DMS114 treated with DMSO at 0.1 percent for 48 hours (cell line): Measurements from ENCODE around the gene ZMIZ1.

Source experiments
- DNase-seq: peaks from one replicate; lab custom pipeline; 2025; ENCODE audit not compliant: unreplicated experiment; lab: John Stamatoyannopoulos, UW

ZMIZ1 gene

GRCh38 chr10:79299397-79300241 is 230.9 kb downstream of the ZMIZ1 start:
- DNase-seq = no peak

DNA sequence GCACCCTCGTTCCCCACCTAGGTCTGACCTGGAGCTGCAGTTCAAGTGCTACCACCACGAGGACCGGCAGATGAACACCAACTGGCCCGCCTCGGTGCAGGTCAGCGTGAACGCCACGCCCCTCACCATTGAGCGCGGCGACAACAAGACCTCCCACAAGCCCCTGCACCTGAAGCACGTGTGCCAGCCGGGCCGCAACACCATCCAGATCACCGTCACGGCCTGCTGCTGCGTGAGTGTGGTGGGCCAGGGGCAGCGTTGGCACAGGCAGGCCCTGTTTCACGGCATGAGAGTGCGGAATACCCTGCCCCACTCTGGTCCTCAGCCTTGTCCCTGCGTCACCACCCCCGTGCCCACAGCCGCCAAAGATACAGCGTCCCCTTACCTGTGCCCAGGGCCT is 231.9 kb downstream of the ZMIZ1 start:
- no peak for DNase-seq

GRCh38 chr10:79301754-79302530 is 233.2 kb downstream of the ZMIZ1 start:
- no peak for DNase-seq

DNA sequence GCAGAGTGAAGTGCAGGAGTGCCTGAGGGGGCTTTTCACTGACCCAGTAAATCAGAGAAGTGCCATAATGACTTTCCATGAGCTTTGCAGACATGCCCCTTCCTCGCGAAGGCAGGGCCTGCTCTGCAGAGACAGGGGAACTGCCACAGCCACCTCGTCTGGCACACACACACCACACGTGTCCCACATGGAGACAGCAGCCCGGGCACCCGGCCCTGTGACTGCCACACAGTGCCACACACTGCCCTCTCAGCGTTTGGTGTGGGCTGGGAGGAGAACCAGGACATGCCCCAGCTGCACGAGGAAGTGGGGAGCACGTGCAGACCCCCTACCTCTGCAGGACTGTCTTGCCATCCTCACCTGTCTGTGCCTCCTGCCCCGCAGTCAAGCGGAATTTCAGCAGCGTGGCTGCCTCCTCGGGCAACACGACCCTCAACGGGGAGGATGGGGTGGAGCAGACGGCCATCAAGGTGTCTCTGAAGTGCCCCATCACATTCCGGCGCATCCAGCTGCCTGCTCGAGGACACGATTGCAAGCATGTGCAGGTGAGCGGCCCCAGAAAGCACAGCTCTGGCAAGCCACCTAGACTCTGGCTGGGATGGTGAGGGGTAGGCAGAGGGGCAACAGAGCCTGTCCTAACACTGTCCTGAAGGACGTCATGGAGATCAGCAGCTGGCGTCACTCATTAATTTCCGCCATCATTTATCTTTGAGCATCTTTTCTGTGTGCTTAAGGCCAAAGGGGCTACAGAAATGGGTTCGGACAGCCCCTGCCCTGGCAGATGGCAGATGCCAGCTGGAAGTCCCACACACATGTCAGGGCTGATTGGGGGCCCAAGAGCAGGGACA is 235.1 kb downstream of the ZMIZ1 start:
- no peak for DNase-seq

GRCh38 chr10:79304479-79305087 is 235.8 kb downstream of the ZMIZ1 start:
- DNase-seq = no peak

DNA sequence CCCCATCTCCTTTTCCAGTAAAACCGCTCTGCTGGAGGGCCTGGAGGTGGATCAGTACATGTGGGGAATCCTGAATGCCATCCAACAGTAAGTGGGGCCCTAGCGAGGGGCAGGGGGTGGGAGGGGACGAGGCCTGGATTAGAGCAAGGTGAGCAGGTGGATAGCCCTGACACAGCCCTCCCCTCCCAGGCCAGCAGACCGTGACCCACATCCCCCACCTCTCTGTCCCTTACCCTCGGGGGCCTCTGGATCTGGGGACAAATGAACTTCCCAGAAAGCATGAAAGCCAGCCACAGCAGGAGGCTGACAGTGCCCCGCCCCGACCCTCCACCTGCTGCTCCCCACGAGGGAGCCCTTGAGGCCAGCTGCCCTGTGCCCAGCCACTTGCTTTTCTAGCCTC is 236.7 kb downstream of the ZMIZ1 start:
- DNase-seq = no peak

DNA sequence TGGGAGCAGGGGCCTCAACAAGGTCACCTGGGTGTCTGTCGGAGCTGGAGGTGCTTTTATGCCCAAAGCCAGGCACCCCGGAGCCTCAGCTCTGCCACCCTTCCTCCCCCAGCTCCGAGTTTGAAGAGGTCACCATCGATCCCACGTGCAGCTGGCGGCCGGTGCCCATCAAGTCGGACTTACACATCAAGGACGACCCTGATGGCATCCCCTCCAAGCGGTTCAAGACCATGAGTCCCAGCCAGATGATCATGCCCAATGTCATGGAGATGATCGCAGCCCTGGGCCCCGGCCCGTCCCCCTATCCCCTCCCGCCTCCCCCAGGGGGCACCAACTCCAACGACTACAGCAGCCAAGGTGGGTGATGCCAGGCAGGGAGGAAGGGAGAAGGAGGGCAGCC is 237.2 kb downstream of the ZMIZ1 start:
- DNase-seq = no peak

DNA sequence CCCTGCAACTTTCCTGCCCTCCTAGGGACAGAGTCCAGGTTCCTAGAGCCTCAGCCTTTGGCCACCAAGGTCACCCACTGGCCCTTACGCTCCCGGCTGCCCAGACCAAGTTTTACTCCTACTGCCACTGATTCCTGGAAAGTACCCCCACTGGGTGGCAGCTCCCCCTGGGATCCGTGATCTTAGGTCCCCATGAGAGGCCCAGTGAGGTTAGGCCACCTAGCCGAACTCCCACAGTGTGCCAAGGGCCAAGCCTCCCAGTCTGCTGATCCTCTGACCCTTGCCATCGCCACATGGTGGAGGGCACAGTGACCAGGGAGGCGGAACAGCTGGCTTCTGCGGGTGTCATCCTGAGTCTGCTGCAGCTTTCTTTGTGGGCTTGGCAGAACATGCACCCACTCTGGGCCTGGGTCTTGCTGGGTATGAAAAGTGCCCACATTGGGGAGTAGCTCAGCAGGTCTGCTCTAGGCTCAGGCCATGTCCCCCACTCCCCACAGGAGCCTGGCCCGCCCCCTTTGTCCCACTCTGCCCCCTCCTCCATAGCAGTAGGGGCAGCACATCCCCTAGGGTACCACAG is 238.0 kb downstream of the ZMIZ1 start:
- no peak for DNase-seq

DNA sequence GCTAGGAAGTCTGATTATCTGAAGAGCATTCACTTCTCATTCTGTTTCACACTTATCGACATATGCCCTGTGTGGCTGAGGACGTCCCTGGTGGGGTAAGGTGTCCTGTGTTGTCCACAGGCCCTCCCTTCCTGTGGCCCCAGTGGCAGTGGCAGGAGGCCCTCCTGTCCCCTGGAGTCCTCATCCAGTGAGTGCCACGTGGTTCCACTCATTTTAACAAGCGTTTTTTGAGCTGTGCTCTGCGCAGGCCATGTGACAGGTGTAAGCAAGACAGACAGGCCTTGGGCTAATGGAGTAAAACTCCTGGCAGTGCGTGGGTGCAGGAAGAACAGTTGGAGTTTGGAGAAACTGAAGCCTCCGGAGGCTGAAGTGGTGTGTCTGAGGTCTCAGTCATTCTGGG is 239.2 kb downstream of the ZMIZ1 start:
- DNase-seq = no peak

GRCh38 chr10:79308969-79309665 is 240.4 kb downstream of the ZMIZ1 start:
- DNase-seq = no peak

DNA sequence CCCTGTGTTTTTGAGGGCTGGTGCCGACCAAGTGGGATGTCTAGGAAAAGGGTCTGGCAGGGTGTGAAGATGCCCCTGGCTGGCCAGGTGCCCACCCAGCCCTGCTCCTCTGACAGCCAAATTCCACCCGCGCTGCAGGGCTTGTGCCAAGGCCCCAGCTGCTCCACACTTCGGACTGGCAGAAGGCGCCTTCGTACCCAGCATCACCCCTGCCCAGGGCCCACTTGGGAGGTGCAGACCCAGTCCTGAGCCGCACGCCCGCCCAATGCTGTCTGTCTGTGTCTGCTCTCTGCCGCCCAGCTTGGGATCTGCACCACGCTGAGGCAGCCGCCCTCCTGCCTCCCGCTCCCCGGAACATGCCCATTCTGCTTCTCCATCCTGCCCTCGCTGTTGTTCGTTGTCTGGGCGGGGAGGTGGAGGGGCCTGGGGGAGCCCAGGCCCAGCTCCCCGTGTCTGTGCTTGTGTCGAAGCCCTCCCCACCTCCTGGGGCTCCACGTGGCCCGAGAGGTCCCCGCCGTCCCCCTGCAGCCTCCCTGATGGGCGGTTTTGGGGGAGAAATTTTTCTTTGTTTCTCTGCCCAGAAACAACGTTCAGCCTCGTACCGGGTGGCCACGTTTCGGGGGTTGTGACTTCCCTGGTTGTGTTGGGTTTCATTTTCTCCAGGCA is 241.6 kb downstream of the ZMIZ1 start:
- no peak for DNase-seq

DNA sequence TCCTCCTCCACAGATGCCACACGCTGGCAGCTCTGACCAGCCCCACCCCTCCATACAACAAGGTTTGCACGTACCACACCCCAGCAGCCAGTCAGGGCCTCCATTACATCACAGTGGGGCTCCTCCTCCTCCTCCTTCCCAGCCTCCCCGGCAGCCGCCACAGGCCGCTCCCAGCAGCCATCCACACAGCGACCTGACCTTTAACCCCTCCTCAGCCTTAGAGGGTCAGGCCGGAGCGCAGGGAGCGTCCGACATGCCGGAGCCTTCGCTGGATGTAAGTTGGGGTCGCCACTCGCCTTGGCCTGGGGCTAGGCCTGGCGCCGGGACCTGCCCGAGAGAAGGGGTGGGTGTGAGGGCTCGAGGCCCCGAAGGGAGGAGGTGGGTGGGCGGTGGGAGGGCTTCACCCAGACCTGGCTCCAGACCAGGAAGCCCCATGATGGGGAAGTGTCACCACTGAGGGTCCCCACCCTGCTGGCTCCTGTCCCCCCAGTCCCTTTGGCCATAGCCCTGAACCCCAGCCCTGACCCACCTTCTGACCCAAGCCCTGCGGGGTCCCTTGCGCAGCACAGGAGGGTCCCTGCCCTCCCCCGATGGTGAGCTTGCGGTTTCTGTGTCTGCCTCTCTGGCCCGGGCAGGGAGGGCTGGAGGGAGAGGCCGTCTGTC is 242.3 kb downstream of the ZMIZ1 start:
- DNase-seq = no peak

- no peak for DNase-seq
Observed at GRCh38 chr10:79311581-79312407, 243.0 kb downstream of the ZMIZ1 start.

GRCh38 chr10:79312601-79313187 is 243.9 kb downstream of the ZMIZ1 start:
- DNase-seq = no peak

GRCh38 chr10:79313320-79313719 is 244.6 kb downstream of the ZMIZ1 start:
- no peak for DNase-seq

DNA sequence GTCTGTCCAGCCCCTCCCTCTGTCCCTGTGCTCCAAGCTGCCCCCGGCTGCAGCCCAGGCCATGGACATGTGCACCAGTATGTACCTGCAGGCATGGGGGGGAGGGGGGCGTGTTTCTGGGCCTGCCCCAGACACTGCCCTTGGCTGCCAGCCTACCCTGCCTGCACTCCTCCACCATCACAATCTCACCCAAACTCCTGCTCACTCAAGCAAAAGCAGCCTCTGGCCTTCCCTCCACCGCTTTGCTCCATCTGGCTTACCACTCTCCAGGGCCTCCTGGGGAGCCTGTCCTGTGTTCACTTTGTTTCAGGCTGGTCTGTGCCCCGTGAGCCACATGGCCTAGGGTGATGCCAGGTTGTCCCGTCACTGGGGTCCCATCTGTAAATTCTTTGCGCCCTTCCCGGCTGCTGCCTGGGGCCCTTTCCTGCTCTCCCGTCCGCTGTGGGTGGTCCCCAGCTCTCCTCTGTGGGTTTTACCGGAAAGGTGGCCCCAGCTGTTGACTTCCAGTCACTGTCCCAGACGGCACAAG is 245.2 kb downstream of the ZMIZ1 start:
- no peak for DNase-seq

GRCh38 chr10:79314761-79315601 is 246.2 kb downstream of the ZMIZ1 start:
- DNase-seq = no peak
